ENCODE data around the gene MLPH.

MLPH gene

DNA sequence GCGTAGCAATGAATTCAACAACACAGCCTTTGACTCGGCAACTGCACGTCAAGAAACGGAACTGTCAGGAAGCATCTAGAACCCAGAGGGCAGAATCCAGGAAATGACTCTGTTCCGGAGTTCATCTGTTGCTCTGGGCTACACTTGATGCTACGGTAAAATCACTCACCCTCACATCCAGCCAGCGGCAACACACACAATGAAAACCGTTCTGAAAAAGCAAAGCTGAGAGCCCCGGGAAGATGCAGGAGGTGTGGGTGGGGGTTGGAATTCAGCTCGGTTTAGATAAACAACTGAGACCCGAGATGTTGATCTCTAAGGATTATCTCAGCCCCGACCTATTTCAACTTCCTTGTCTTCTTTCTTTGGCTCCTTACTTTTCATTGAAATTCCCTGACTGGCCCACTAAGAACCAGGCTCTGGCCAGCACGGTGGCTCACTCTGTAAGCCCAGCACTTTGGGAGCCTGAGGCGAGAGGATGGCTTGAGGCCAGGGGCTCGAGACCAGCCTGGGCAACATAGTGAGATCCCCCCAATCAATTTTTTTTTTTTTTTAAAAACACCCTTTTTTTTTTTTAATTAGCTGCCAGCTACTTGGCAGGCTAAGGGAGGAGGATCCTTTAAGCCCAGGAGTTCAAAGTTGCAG is 116.8 kb downstream of the MLPH start:
- peak; percentile 65 for DNase-seq (ENCODE audit: low spot score)

DNA sequence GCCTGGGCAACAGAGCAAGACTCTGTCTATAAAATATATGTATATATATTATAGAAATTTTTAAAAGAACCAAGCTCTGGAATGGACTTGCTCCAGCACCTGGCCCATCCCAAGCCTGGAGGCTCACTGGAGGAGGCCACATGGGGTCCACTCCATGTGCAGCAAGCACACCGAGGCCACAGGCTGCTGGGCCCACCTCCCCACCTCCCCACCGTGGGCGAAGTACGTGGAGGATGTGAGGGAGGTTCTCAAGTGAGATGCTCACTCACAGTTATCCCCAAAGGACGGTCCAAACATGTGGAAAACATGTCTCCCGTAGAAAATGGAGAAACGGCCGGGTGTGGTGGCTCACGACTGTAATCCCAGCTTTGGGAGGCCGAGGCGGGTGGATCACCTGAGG is 117.3 kb downstream of the MLPH start:
- DNase-seq (ENCODE audit: low spot score): no peak

Measured in CD4-positive, alpha-beta T cell treated with Interleukin-15 for 4 hours (primary cell).